HL-60 (cell line): ENCODE results near the gene FAM120A.
A peak's percentile ranks its signal among the peaks of the same experiment; 100 is the strongest.

Experiments used
- DNase-seq, 2 experiments: peaks; one replicate each; pipeline ENCODE4 v3.0.0-alpha.2; 2010 to 2020; ENCODE audit warnings: low read depth in 1 of 2, low spot score in 1 of 2
- H3K27ac ChIP-seq: fragments of 250-450 bp; sonication (Bioruptor Pico); replicated peaks from 2 replicates; pipeline ENCODE4 v1.5.1; 2020; ENCODE audit warnings: mild to moderate bottlenecking, moderate library complexity
- H3K27me3 ChIP-seq: fragments of 250-450 bp; sonication (Bioruptor Pico); 2 replicates; pipeline ENCODE4 v1.5.1; 2021; ENCODE audit warnings: mild to moderate bottlenecking, moderate library complexity; ENCODE audit not compliant: insufficient read depth, poor library complexity, severe bottlenecking
- H3K4me3 ChIP-seq: replicated peaks from 2 replicates; pipeline ENCODE4 v1.5.1; 2011; ENCODE audit warnings: mild to moderate bottlenecking, control low read depth, low read length; ENCODE audit not compliant: insufficient read depth
- CTCF ChIP-seq: IDR thresholded peaks from one replicate; pipeline ENCODE4 v1.5.1; 2011; ENCODE audit warnings: low read length, control low read depth, inconsistent platforms; ENCODE audit not compliant: insufficient read depth
- GABPA ChIP-seq: IDR thresholded peaks from 2 replicates; pipeline ENCODE4 v1.6.1; 2012; ENCODE audit warnings: low read depth
- POLR2AphosphoS5 ChIP-seq: IDR thresholded peaks from 2 replicates; pipeline ENCODE4 v1.6.1; 2012; ENCODE audit warnings: low read depth
- REST ChIP-seq: IDR thresholded peaks from 2 replicates; pipeline ENCODE4 v1.6.1; 2012; ENCODE audit warnings: low read depth; ENCODE audit not compliant: insufficient replicate concordance
- SPI1 ChIP-seq: IDR thresholded peaks from 2 replicates; pipeline ENCODE4 v1.6.1; 2012; ENCODE audit warnings: low read depth, mild to moderate bottlenecking, borderline replicate concordance

The FAM120A gene

GRCh38 chr9:93612052-93612795 lies 160.7 kb downstream of the FAM120A start:
- Histone ChIP-seq H3K4me3 (no peak overlapping the region), H3K27ac (no peak overlapping the region), H3K27me3 (no peaks in the 10 kb centered on the region)
- TF ChIP-seq GABPA (no peak), SPI1 (no peak), REST (no peak), CTCF (no peak), POLR2AphosphoS5 (no peak)
- DNase-seq = no peak

- no peaks in the 10 kb centered on the region for H3K27me3 ChIP-seq
- peak in 1 of 2 experiments; percentile 36 for DNase-seq
- TF ChIP-seq SPI1 = peak; percentile 61; the same call in 1 of the 2 replicates
- no peak for TF ChIP-seq POLR2AphosphoS5
- no peak overlapping the region for H3K27ac ChIP-seq
- no peak overlapping the region for H3K4me3 ChIP-seq
Observed at GRCh38 chr9:93612796-93613154, 161.3 kb downstream of the FAM120A start.

GRCh38 chr9:93613174-93613573 lies 161.7 kb downstream of the FAM120A start:
- no peaks in the 10 kb centered on the region for H3K27me3 ChIP-seq
- no peak for TF ChIP-seq POLR2AphosphoS5
- no peak for TF ChIP-seq GABPA
- no peak for TF ChIP-seq SPI1

GRCh38 chr9:93613791-93614190 lies 162.3 kb downstream of the FAM120A start:
- no peak overlapping the region for H3K27ac ChIP-seq
- no peak overlapping the region for H3K4me3 ChIP-seq
- TF ChIP-seq REST (no peak), GABPA (no peak), POLR2AphosphoS5 (no peak), CTCF (no peak), SPI1 (no peak)
- H3K27me3 ChIP-seq = no peaks in the 10 kb centered on the region
- DNase-seq = no peak

More at GRCh38 chr9:93613174-93613573, 161.7 kb downstream of the FAM120A start:
- Histone ChIP-seq H3K4me3 (no peak overlapping the region), H3K27ac (no peak overlapping the region)
- no peak for DNase-seq
